Glutamatergic neuron (in vitro differentiated cells): Measurements from ENCODE around the gene TIGD6. TPM values are rescaled to one million over a fixed set of nuclear protein-coding genes. Genes with fewer than 3 reads are reported as not detected.

Source experiments
- DNase-seq: peaks from one replicate; pipeline ENCODE4 v3.0.0; 2022
- H3K27ac Mint-ChIP-seq: one replicate; pipeline ENCODE4 v1.8.0; 2020; ENCODE audit warnings: mild to moderate bottlenecking, mixed read lengths, inconsistent platforms; ENCODE audit not compliant: unreplicated experiment
- H3K27me3 Mint-ChIP-seq: one replicate; pipeline ENCODE4 v1.8.0; 2020; ENCODE audit warnings: mild to moderate bottlenecking, moderate library complexity, mixed read lengths, inconsistent platforms; ENCODE audit not compliant: unreplicated experiment
- H3K36me3 Mint-ChIP-seq: one replicate; pipeline ENCODE4 v1.8.0; 2020; ENCODE audit warnings: mild to moderate bottlenecking, mixed read lengths, inconsistent platforms; ENCODE audit not compliant: unreplicated experiment
- H3K4me1 Mint-ChIP-seq: one replicate; pipeline ENCODE4 v1.8.0; 2020; ENCODE audit warnings: mild to moderate bottlenecking, low read depth, mixed read lengths, inconsistent platforms; ENCODE audit not compliant: unreplicated experiment
- H3K4me3 Mint-ChIP-seq: one replicate; pipeline ENCODE4 v1.8.0; 2020; ENCODE audit warnings: mild to moderate bottlenecking, mixed read lengths, inconsistent platforms; ENCODE audit not compliant: unreplicated experiment
- H3K9me3 Mint-ChIP-seq: one replicate; pipeline ENCODE4 v1.8.0; 2020; ENCODE audit warnings: mild to moderate bottlenecking, moderate library complexity, mixed read lengths, inconsistent platforms; ENCODE audit not compliant: unreplicated experiment
- total RNA-seq: library from RNA; stranded (reverse); fragmentation: NEBNext Ultra II Directional; extraction: Animal tissue kit (Norgen Biotek cat#: 25700); gene quantifications from one replicate; pipeline ENCODE4 v1.2.1, GENCODE V29; 2021; ENCODE audit not compliant: unreplicated experiment
- TF ChIP-seq, protein P1 (sequence below): fragments of 200-600 bp; sonication (generic); IDR thresholded peaks from one replicate; pipeline ENCODE4 v1.5.0; 2021; ENCODE audit not compliant: partially characterized antibody, unreplicated experiment

The TIGD6 gene
- total RNA-seq, 1 donor from 2014 or later: 3.3 TPM

DNA sequence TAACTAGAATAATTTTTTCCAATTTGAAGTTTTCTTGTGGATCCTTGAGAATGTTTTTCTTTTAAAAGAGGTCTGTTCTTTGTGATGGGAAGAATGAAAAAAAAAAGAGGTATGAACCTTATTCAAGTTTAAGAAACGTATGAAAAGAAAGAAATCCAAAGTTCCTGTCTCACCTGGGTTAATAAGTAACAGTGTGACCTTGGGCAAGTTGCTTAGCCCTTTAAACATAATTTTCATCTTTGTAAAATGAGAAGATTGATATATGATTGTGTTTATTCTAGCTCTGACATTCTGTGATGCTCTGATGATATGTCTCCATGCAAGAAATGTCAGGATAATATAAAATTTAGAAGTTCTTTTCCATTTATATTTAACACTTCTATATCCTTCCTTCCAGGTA, 20.6 kb downstream of the TIGD6 start:
- DNase-seq: no peak
- H3K36me3 Mint-ChIP-seq: no peaks in the 10 kb centered on the region
- no peaks in the 10 kb centered on the region for H3K27me3 Mint-ChIP-seq
- H3K4me3 Mint-ChIP-seq: no peak overlapping the region
- no peak overlapping the region for H3K27ac Mint-ChIP-seq
- H3K4me1 Mint-ChIP-seq: no peaks in the 10 kb centered on the region
- TF ChIP-seq, protein P1, sequence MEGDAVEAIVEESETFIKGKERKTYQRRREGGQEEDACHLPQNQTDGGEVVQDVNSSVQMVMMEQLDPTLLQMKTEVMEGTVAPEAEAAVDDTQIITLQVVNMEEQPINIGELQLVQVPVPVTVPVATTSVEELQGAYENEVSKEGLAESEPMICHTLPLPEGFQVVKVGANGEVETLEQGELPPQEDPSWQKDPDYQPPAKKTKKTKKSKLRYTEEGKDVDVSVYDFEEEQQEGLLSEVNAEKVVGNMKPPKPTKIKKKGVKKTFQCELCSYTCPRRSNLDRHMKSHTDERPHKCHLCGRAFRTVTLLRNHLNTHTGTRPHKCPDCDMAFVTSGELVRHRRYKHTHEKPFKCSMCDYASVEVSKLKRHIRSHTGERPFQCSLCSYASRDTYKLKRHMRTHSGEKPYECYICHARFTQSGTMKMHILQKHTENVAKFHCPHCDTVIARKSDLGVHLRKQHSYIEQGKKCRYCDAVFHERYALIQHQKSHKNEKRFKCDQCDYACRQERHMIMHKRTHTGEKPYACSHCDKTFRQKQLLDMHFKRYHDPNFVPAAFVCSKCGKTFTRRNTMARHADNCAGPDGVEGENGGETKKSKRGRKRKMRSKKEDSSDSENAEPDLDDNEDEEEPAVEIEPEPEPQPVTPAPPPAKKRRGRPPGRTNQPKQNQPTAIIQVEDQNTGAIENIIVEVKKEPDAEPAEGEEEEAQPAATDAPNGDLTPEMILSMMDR: no peak
- H3K9me3 Mint-ChIP-seq: no peaks in the 10 kb centered on the region

- no peak for DNase-seq
- Mint-ChIP-seq H3K27ac (no peak overlapping the region), H3K9me3 (no peaks in the 10 kb centered on the region), H3K4me3 (no peak overlapping the region), H3K4me1 (no peaks in the 10 kb centered on the region), H3K27me3 (no peaks in the 10 kb centered on the region), H3K36me3 (no peaks in the 10 kb centered on the region)
- TF ChIP-seq, protein P1: no peak
These were observed 25.0 kb downstream of the TIGD6 start for GRCh38 chr5:149975409-149975808.

DNA sequence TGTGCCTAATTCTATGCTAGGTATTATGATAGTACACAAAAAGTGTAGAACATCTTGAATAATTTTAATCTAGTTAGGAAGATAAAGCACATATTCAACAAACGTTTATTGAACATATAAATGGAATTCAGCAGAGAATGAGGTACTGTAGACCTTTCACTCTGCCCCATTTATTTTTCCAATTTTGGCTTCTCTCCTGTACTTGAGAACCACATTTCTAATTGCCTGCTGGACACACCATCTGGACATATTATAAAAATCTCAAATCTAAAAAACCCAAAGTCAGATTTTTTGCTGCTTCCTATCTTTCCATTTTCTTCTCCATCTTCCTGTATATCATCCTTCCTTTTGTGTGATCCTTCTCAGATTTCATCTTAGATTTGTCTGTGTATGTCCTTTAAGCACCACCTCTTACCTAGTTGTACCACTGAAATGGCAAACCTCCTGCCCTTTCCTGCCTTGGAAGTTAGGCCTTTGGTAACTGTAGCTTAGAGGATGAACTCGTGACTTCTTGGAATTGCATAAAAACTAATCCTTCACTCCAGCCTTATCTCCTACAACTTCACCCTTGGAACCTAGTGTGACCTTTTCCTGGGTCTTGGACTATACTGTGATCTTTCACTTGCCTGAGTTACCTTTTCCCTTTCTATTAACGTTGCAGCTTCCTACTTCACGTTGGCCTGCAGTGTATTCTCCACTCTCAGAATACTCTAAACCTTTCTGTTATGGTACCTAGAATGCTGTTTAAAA, 31.1 kb downstream of the TIGD6 start:
- H3K36me3 Mint-ChIP-seq: no peaks in the 10 kb centered on the region
- no peaks in the 10 kb centered on the region for H3K9me3 Mint-ChIP-seq
- TF ChIP-seq, protein P1: no peak
- no peaks in the 10 kb centered on the region for H3K27me3 Mint-ChIP-seq
- H3K27ac Mint-ChIP-seq: no peak overlapping the region
- no peak for DNase-seq
- no peaks in the 10 kb centered on the region for H3K4me1 Mint-ChIP-seq
- no peak overlapping the region for H3K4me3 Mint-ChIP-seq

DNA sequence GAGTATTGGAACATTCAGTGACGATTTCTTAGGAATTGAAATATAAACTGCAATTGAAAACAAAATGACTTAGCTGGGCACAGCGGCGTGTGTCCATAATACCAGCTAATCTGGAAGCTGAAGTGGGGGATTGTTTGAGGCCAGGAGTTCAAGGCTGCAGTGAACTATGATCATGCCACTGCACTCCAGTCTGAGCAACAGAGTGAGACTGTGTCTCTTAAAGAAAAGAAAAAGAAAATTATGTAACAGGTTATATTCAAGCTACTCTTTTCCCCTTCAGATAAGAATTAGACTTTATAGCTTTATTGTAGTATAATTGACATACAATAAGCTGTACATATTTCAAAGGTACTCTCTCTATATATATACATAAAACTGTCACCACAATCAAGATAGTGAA, 33.5 kb downstream of the TIGD6 start:
- no peak overlapping the region for H3K27ac Mint-ChIP-seq
- H3K9me3 Mint-ChIP-seq: peaks cover 1% of the 10 kb centered on the region

DNA sequence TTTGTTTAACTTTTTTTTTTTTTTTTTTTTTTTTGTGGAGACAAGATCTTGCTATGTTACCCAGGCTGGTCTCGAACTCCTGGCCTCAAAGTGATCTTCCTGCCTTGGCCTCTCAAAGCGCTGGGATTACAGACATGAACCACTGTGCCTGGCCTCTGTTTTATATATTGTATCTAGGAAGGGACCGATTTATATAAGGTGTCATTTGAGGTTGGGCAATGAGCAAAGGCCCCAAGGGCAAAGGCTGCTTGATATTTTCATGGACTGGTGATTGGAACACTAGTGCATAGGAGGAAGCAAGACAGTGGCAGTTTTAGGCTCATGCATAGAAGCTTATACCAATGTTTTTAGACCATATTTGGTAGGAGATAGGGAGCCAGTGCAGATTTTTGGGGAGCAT, 36.7 kb downstream of the TIGD6 start:
- H3K27me3 Mint-ChIP-seq: peaks cover 9% of the 10 kb centered on the region
- no peak for DNase-seq
- TF ChIP-seq, protein P1: no peak
- no peak overlapping the region for H3K4me3 Mint-ChIP-seq
- no peaks in the 10 kb centered on the region for H3K36me3 Mint-ChIP-seq
- H3K9me3 Mint-ChIP-seq: peaks cover 10% of the 10 kb centered on the region
- no peak overlapping the region for H3K27ac Mint-ChIP-seq
- H3K4me1 Mint-ChIP-seq: peaks cover 9% of the 10 kb centered on the region

More for the DNA sequence above, 33.5 kb downstream of the TIGD6 start:
- no peaks in the 10 kb centered on the region for H3K36me3 Mint-ChIP-seq
- H3K27me3 Mint-ChIP-seq: peaks cover 3% of the 10 kb centered on the region
- TF ChIP-seq, protein P1: no peak
- no peak overlapping the region for H3K4me3 Mint-ChIP-seq
- H3K4me1 Mint-ChIP-seq: no peaks in the 10 kb centered on the region
- DNase-seq: no peak
